ENCODE measurements around the gene SGMS1. TPM values are rescaled to one million over a fixed set of nuclear protein-coding genes. Genes with fewer than 3 reads are reported as not detected.

Gene SGMS1
- total RNA-seq, 2 experiments from 2014 or later = 9.8 to 11.3 TPM

- H3K36me3 Mint-ChIP-seq = peaks cover 32% of the 10 kb centered on the region
Observed at GRCh38 chr10:50585921-50586739, 37.6 kb downstream of the SGMS1 start.

GRCh38 chr10:50582766-50583762, 40.7 kb downstream of the SGMS1 start:
- Mint-ChIP-seq H3K4me3 (no peak overlapping the region), H3K9me3 (no peaks in the 10 kb centered on the region), H3K4me1 (peaks cover 42% of the 10 kb centered on the region), H3K27me3 (no peaks in the 10 kb centered on the region), H3K36me3 (peaks cover 29% of the 10 kb centered on the region), H3K27ac (no peak overlapping the region)
- DNase-seq = no peak

More at GRCh38 chr10:50585921-50586739, 37.6 kb downstream of the SGMS1 start:
- no peaks in the 10 kb centered on the region for H3K9me3 Mint-ChIP-seq
- no peak overlapping the region for H3K27ac Mint-ChIP-seq
- no peak overlapping the region for H3K4me3 Mint-ChIP-seq
- H3K27me3 Mint-ChIP-seq = no peaks in the 10 kb centered on the region
- DNase-seq = no peak
- peaks cover 21% of the 10 kb centered on the region for H3K4me1 Mint-ChIP-seq

- H3K36me3 Mint-ChIP-seq = peaks cover 24% of the 10 kb centered on the region
- H3K27ac Mint-ChIP-seq = no peak overlapping the region
- no peaks in the 10 kb centered on the region for H3K9me3 Mint-ChIP-seq
- peaks cover 50% of the 10 kb centered on the region for H3K4me1 Mint-ChIP-seq
- H3K27me3 Mint-ChIP-seq = no peaks in the 10 kb centered on the region
- H3K4me3 Mint-ChIP-seq = no peak overlapping the region
- no peak for DNase-seq
Observed at GRCh38 chr10:50582046-50582445, 41.7 kb downstream of the SGMS1 start.

GRCh38 chr10:50580262-50580891, 43.4 kb downstream of the SGMS1 start:
- peaks cover 49% of the 10 kb centered on the region for H3K4me1 Mint-ChIP-seq
- H3K27ac Mint-ChIP-seq = no peak overlapping the region
- H3K27me3 Mint-ChIP-seq = no peaks in the 10 kb centered on the region
- peaks cover 19% of the 10 kb centered on the region for H3K36me3 Mint-ChIP-seq
- no peaks in the 10 kb centered on the region for H3K9me3 Mint-ChIP-seq
- DNase-seq = no peak
- H3K4me3 Mint-ChIP-seq = no peak overlapping the region

- peaks cover 52% of the 10 kb centered on the region for H3K4me1 Mint-ChIP-seq
- no peak overlapping the region for H3K27ac Mint-ChIP-seq
- no peaks in the 10 kb centered on the region for H3K27me3 Mint-ChIP-seq
- H3K9me3 Mint-ChIP-seq = no peaks in the 10 kb centered on the region
- peaks cover 18% of the 10 kb centered on the region for H3K36me3 Mint-ChIP-seq
- H3K4me3 Mint-ChIP-seq = no peak overlapping the region
- DNase-seq = no peak
Observed at GRCh38 chr10:50579491-50580261, 44.1 kb downstream of the SGMS1 start.

- no peak for DNase-seq
- no peaks in the 10 kb centered on the region for H3K27me3 Mint-ChIP-seq
- no peak overlapping the region for H3K27ac Mint-ChIP-seq
- H3K4me1 Mint-ChIP-seq = peaks cover 56% of the 10 kb centered on the region
- peaks cover 15% of the 10 kb centered on the region for H3K36me3 Mint-ChIP-seq
- no peak overlapping the region for H3K4me3 Mint-ChIP-seq
- H3K9me3 Mint-ChIP-seq = no peaks in the 10 kb centered on the region
Observed at GRCh38 chr10:50578949-50579348, 44.8 kb downstream of the SGMS1 start.

- peaks cover 53% of the 10 kb centered on the region for H3K4me1 Mint-ChIP-seq
- peaks cover 3% of the 10 kb centered on the region for H3K9me3 Mint-ChIP-seq
- no peak for DNase-seq
- H3K27me3 Mint-ChIP-seq = no peaks in the 10 kb centered on the region
- no peak overlapping the region for H3K27ac Mint-ChIP-seq
- H3K4me3 Mint-ChIP-seq = no peak overlapping the region
- H3K36me3 Mint-ChIP-seq = peaks cover 14% of the 10 kb centered on the region
Observed at GRCh38 chr10:50577681-50578350, 45.9 kb downstream of the SGMS1 start.

GRCh38 chr10:50577010-50577409, 46.7 kb downstream of the SGMS1 start:
- H3K36me3 Mint-ChIP-seq = peaks cover 13% of the 10 kb centered on the region
- DNase-seq = no peak
- H3K4me1 Mint-ChIP-seq = peaks cover 54% of the 10 kb centered on the region
- no peaks in the 10 kb centered on the region for H3K27me3 Mint-ChIP-seq
- peaks cover 3% of the 10 kb centered on the region for H3K9me3 Mint-ChIP-seq
- H3K27ac Mint-ChIP-seq = no peak overlapping the region
- H3K4me3 Mint-ChIP-seq = no peak overlapping the region

GRCh38 chr10:50576245-50576815, 47.4 kb downstream of the SGMS1 start:
- Mint-ChIP-seq H3K36me3 (peaks cover 13% of the 10 kb centered on the region), H3K9me3 (peaks cover 3% of the 10 kb centered on the region), H3K27ac (no peak overlapping the region), H3K27me3 (no peaks in the 10 kb centered on the region), H3K4me3 (no peak overlapping the region), H3K4me1 (peaks cover 53% of the 10 kb centered on the region)
- no peak for DNase-seq

- Mint-ChIP-seq H3K27ac (no peak overlapping the region), H3K27me3 (no peaks in the 10 kb centered on the region), H3K4me1 (peaks cover 47% of the 10 kb centered on the region), H3K9me3 (peaks cover 3% of the 10 kb centered on the region), H3K36me3 (peaks cover 12% of the 10 kb centered on the region), H3K4me3 (no peak overlapping the region)
- no peak for DNase-seq
Observed at GRCh38 chr10:50575477-50576244, 48.1 kb downstream of the SGMS1 start.

GRCh38 chr10:50574931-50575330, 48.8 kb downstream of the SGMS1 start:
- no peaks in the 10 kb centered on the region for H3K27me3 Mint-ChIP-seq
- H3K36me3 Mint-ChIP-seq = peaks cover 13% of the 10 kb centered on the region
- no peak overlapping the region for H3K27ac Mint-ChIP-seq
- peaks cover 43% of the 10 kb centered on the region for H3K4me1 Mint-ChIP-seq
- no peak overlapping the region for H3K4me3 Mint-ChIP-seq
- DNase-seq = no peak
- H3K9me3 Mint-ChIP-seq = peaks cover 3% of the 10 kb centered on the region

GRCh38 chr10:50574305-50574704, 49.5 kb downstream of the SGMS1 start:
- H3K9me3 Mint-ChIP-seq = peaks cover 3% of the 10 kb centered on the region
- H3K36me3 Mint-ChIP-seq = peaks cover 17% of the 10 kb centered on the region
- H3K4me1 Mint-ChIP-seq = peaks cover 37% of the 10 kb centered on the region
- no peak overlapping the region for H3K4me3 Mint-ChIP-seq
- no peaks in the 10 kb centered on the region for H3K27me3 Mint-ChIP-seq
- no peak for DNase-seq
- H3K27ac Mint-ChIP-seq = no peak overlapping the region

GRCh38 chr10:50572017-50572491, 51.7 kb downstream of the SGMS1 start:
- Mint-ChIP-seq H3K27ac (no peak overlapping the region), H3K4me1 (peaks cover 24% of the 10 kb centered on the region), H3K27me3 (no peaks in the 10 kb centered on the region), H3K36me3 (peaks cover 22% of the 10 kb centered on the region), H3K4me3 (no peak overlapping the region), H3K9me3 (peaks cover 3% of the 10 kb centered on the region)
- DNase-seq = no peak
